GM21447 (cell line): ENCODE measurements around the gene TXNDC9.
"Not testable (repeated sequence)": the region's sequence is repeated elsewhere in the genome, so short reads cannot be mapped to it uniquely, and the experiment has no call there.

Experiments used
- ATAC-seq: cut with Tn5 transposase; IDR thresholded peaks from one replicate; pipeline ENCODE4 v1.9.1; 2021; ENCODE audit not compliant: unreplicated experiment

The TXNDC9 gene, protein sequence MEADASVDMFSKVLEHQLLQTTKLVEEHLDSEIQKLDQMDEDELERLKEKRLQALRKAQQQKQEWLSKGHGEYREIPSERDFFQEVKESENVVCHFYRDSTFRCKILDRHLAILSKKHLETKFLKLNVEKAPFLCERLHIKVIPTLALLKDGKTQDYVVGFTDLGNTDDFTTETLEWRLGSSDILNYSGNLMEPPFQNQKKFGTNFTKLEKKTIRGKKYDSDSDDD

DNA sequence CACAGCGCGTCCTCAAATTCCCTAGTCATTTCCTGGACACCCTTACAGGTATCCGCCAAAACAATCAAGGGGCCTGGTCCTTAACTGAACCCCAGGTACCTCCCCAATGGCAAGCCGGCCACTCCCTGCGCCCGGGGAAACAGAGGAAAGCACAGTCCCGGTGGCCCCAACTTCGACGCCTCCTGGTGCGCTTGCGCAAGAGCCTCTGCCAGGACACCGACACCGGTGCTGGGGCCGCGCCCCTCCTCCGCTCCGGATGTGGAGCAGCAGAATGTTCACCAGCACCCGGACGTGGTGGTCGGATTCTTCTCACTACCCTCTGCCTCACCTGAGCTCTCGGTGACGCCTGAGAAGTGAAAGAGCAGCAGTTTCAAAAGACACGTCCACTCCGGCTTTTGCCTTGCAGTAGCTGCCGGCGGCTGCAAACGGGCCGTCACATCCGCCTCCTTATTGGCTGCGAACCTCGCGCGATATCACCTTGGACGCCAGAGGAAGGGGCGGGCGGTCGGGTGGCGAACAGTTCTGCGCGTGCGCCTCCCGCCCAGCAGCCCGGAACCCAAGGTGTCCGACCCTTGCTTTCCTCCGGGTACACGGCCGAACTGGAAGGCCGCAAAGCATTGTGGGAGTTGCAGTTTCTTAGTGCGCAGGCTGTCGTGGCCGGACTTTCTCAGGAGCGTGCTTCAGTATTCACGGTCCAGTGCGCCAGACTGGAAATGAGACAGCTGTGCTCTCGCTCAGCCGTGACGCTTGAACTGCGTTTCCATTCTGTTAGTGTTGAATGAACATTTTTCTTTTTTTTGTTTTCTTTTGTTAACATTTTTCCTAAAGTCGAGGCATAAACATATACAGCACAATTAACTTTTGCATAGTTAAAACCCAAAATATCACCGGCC lies at the start of gene TXNDC9:
Gene TXNDC9 (minus strand): TSS at position 423 of the 893 bp plus-strand sequence. CDS start 3,123 bp downstream, outside the sequence.
- ATAC-seq = peak; percentile 60

DNA sequence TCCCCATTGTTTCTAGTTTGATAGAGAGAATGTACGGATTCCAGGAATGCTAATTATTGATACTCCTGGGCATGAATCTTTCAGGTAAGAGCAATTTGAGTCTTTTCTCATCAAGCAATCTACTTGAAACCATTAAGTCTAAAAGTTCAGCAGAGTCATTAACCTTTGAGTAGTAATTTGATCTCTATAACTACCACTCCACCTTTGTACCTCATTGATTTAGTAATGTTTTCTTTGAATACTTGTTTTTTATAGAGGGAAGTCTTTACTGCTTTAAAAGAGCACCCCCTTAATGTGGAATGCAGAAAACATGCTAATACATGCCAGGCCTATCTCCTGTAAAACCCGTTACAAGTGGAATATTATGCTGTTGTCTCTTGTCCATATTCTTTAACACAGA lies 46.0 kb upstream of the TXNDC9 start:
- no peak for ATAC-seq

DNA sequence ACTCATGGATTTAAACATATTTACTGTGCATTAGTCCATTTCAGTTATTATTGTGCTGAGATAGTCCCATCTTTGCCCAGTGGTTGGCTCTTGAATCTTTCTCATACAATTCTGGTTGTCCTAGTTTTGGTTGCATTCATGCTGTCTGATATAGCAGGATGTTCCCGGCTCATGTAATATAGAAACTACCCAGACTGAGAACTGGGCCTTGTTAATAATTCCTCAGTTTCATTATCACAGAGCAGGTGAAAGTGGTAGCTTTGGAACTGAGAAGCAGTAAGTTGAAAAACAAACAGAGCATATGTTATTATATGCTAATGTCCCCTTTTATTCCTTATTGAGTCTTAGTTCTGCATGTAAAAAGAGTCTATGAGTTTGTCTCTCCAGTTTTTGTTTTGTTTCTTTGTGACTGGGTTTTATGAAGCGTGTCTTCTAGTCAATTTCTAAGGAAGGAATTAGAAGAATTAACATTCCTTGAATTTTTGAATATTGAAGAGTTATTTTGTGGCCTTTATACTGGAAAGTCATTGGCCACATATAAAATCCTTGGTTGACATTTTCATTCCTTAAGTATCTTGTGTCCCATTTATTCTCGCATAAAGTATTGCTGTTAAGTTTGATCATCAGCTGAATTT lies 44.4 kb upstream of the TXNDC9 start:
- ATAC-seq = peak; percentile 90

GRCh38 chr2:99377879-99378278 lies 41.7 kb upstream of the TXNDC9 start:
- ATAC-seq = no peak

- ATAC-seq = no peak
These were observed 40.2 kb upstream of the TXNDC9 start for GRCh38 chr2:99376254-99376864.

GRCh38 chr2:99374747-99375146 lies 38.6 kb upstream of the TXNDC9 start:
- no peak for ATAC-seq

DNA sequence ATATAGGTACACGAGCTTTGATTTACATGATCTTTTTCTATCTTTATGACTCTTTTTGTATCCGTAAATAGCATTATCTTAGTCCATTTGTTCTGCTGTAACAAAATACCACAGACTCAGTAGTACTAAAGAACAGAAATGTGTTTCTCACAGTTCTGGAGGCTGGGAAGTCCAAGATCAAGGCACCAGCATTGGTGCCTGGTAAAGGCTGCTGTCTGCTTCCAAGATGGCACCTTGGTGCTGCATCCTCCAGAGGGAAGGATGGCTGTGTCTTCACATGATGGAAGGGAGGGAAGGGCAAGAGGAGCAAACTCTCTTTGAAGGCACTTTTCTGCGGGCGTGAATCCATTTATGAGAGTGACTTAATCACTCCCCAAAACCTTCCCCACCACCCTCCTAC lies 37.0 kb upstream of the TXNDC9 start:
- no peak for ATAC-seq

DNA sequence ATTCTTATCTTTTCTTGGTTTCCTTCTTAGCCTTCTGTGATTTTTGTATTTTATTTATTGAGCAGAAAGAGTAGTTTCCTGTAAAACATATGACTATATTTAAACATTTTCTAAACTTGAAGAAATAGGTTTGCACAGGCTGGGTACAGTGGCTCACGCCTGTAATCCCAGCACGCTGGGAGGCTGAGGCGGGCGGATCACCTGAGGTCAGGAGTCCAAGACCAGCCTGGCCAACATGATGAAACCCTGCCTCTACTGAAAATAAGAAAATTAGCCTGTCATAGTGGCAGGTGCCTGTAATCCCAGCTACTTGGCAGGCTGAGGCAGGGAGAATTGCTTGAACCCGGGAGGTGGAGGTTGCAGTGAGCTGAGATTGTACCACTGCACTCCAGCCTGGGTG lies 32.7 kb upstream of the TXNDC9 start:
- ATAC-seq = not testable (repeated sequence)

GRCh38 chr2:99365661-99366060 lies 29.5 kb upstream of the TXNDC9 start:
- no peak for ATAC-seq

GRCh38 chr2:99356853-99357252 lies 20.7 kb upstream of the TXNDC9 start:
- ATAC-seq = peak; percentile 74

DNA sequence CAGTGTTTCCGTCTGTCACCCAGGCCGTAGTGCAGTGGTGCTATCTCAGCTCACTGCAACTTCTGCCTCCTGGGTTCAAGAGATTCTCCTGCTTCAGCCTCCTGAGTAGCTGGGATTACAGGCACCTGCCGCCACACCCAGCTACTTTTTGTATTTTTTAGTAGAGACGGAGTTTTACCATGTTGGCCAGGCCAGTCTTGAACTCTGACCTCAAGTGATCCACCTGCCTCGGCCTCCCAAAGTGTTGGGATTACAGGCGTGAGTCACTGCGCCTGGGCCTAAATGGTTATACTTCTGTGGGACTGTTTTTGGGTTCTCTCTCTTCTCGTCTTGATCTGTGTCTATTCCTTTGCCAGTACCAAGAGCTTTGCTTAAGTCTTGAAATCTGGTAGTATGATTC lies 18.7 kb upstream of the TXNDC9 start:
- not testable (repeated sequence) for ATAC-seq

- ATAC-seq = no peak
These were observed 17.9 kb upstream of the TXNDC9 start for GRCh38 chr2:99354070-99354469.

DNA sequence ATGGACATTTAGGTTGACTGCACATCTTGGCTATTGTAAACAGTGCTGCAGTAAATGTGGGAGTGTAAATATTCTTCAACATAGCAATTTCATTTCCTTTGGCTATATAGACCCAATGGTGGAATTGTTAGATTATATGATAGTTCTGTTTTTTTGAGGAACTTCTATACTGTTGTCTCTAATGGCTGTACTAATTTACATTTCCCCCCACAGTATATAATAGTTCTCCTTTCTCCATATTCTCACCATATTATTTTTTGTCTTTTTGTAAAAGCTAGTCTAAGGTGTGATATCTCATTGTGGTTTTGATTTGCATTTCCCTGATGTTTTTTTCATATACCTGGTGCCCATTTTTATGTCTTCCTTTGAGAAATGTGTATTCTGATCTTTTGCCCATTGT lies 14.1 kb upstream of the TXNDC9 start:
- ATAC-seq = no peak

DNA sequence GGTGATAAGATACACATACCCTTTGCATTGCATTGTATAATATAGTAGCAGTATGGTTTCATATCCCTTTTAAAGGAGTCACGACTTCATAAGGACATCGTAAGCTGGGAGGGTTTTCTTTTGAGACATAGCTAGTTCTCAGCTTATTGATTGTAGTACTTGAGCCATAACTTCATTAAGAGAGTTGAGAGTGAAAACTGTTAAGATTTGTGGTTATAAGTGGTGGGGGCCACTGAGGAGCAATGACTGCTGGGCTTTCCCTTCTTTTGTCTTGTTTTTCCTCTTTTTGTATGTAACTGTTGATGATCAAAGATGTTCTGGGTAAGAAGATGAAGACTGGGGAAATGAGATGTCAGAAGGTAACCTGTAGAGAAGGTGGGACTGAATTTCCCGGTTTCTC lies 12.0 kb upstream of the TXNDC9 start:
- no peak for ATAC-seq

GRCh38 chr2:99346218-99346617 lies 10.1 kb upstream of the TXNDC9 start:
- no peak for ATAC-seq

- ATAC-seq = not testable (repeated sequence)
These were observed 9.3 kb upstream of the TXNDC9 start for GRCh38 chr2:99345446-99345845.

DNA sequence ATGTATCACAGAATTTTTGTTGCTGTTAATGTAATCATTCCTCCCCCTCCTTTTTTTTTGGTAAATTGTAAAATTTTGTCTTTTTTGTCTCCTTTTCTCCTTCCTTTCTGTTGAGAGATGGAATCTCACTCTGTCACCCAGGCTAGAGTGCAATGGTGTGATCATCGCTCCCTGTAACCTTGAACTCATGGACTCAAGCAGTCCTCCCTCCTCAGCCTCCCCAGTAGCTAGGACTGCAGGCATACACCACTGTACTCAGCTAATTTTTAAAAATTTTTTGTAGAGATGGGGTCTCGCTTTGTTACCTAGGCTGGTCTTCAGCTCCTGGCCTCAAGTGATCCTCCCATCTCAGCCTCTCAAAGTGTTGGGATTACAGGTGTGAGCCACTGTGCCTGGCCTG lies 6.4 kb upstream of the TXNDC9 start:
- no peak for ATAC-seq

GRCh38 chr2:99340669-99341236 lies 4.6 kb upstream of the TXNDC9 start:
- ATAC-seq = no peak

- ATAC-seq = no peak
These were observed 2.0 kb upstream of the TXNDC9 start for GRCh38 chr2:99338029-99338585.

DNA sequence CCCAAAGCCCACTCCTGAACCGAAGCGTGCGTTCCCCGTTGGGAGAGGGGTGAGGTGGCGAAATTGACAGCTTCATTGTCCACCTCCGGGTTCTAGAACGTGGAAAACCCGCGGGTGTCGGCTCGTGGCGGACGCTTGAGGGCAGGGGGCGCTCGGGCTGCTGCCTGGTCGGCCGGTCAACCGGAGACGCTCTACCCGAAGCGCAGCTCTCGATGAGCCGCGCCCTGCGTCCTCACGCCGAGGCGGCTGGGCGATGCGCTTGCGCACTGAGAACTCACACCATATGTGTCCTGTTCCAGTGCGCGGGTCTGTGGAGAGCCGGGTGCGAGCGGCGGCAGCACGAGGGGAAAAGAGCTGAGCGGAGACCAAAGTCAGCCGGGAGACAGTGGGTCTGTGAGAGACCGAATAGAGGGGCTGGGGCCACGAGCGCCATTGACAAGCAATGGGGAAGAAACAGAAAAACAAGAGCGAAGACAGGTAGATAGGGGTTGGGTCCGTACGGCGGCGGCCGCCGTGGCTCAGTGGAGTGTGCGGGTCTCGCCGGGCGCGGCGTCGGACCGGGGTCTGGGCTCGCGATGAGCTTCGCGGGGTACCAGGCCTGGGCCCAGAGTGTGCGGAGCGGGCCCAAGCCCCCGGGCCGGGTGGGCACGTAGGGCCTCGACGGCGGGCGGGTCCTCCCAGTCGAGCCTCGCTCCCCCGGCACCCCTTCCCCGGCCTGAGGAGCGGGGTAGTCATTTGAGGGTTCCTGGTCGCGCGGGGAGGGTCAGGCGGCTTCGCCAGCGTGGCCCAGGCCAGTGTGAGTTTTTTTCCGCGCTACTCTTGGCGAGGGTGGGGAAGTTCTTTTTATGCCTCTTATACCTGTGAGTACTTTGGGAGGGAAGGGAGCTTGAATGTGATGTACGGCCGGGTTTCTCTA lies 1.2 kb upstream of the TXNDC9 start, which contains the start of gene EIF5B:
Gene EIF5B (plus strand): TSS at position 277 of the 916 bp plus-strand sequence. CDS start 166 bp downstream, at position 443.
- ATAC-seq = peak; percentile 58
